ENCODE results near the gene LPCAT3. TPM values are rescaled to one million over a fixed set of nuclear protein-coding genes. Genes with fewer than 3 reads are reported as not detected.

LPCAT3 gene
- total RNA-seq, 1 donor from 2014 or later = 19.7 TPM

DNA sequence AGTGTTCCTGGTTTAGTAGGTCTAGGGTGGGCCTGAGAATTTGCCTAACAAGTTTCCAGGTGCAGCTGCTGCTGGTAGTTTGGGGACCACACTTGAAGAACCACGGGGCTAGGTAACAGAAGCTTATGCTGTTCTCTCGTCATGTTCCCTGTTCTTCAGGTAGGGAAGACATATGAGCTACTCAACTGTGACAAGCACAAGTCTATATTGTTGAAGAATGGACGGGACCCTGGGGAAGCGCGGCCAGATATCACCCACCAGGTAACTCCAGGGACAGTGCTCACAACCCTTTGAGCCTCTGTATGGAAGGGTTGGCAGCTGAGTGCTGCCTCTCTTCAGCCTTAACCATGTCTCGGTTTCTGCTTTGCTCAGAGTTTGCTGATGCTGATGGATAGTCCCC lies 44.1 kb downstream of the LPCAT3 start:
- intact Hi-C loops (cut with DNase I) = loop anchor here (5.0 to 10.0 kb wide), 3 partner anchors 37 to 289 kb away; partner anchors contain the start of genes C1R and ZNF384
- no peak for DNase-seq (ENCODE audit: low spot score)

DNA sequence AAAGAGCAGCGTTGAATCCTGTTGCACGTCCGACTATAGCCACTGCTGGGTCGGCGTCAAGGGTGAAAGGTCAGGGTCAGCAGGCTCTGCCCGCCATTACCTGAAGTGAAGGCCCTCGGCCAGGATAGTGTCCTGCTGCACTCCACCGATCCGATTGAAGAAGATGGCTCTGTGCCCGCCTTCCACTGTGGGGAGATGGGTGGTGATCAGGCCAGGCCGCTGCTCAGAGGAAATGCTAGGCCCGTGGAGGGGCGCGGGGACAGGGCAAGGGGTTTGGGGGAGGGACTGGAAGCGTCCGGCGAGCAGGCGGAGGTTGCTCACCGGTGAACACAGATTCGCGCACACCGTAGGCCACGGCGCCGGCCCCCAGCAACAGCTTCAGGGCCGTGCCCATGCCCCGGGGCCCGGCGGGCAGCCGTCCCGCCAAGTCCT lies 48.2 kb downstream of the LPCAT3 start:
- DNase-seq (ENCODE audit: low spot score) = no peak
- intact Hi-C loops (cut with DNase I) = loop anchor here (2.0 to 10.0 kb wide), 4 partner anchors 33 to 285 kb away; partner anchors contain the start of genes C1R, LPCAT3 and ZNF384

DNA sequence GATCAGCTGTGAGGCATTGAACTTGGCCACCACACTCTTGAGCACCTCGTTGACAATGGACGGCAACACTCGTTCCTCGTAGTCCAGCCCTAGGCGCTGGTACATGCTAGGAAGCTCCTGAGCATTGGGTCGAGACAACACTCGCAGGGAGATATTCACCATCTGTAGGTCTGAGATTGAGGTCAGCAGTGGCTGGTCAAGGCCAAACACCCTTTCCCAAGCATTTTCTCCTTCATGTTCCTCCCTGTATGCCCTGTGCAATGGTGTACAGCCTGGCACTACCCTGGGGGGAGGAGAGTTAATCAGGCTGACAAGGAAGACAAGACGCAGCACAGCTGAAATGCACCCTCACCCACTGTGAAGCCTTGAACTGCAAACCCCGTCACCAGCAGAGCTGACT lies 49.9 kb downstream of the LPCAT3 start:
- DNase-seq (ENCODE audit: low spot score) = no peak
- intact Hi-C loops (cut with DNase I) = no loop called here

DNA sequence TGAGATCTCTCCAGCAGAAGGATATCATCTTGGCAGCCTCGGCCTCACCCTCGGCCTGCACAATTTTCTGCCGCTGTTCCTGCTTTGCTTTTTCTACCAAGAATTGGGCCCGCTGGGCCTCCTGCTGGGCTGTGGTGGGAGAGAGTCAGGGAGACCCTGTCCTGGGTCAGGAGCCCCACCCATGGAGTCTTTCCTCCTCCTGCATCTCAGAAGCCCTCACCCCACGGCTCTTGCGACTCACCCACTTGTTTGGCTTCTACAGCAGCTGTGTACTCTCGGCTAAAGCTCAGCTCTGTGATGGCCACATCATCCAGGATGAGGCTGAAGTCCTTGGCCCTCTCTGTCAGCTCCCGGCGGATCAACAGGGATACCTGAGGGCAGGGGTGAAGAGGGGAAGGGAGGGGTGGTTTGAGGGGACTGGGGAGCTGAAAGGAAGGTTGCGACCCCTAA lies 50.6 kb downstream of the LPCAT3 start:
- intact Hi-C loops (cut with DNase I) = no loop called here
- no peak for DNase-seq (ENCODE audit: low spot score)

DNA sequence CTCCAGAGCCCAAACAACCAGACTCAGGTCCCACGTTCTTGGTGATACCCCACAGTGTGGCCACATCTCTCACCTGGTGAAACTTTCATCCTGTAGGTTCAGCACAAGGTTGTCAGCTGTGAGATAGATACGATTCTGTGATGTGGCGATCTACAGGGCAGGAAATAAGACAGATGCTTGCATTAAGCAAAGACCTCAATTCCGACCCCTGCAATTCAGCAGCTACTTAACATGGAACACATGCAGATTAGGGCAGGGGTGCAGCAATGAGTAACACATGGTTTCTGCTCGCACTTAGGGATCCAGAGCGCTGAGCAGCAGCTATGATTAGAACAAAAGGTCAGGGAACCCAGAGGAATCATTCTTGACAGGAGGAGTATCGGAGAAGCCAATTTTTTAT lies 51.9 kb downstream of the LPCAT3 start:
- DNase-seq (ENCODE audit: low spot score) = no peak
- intact Hi-C loops (cut with DNase I) = no loop called here

DNA sequence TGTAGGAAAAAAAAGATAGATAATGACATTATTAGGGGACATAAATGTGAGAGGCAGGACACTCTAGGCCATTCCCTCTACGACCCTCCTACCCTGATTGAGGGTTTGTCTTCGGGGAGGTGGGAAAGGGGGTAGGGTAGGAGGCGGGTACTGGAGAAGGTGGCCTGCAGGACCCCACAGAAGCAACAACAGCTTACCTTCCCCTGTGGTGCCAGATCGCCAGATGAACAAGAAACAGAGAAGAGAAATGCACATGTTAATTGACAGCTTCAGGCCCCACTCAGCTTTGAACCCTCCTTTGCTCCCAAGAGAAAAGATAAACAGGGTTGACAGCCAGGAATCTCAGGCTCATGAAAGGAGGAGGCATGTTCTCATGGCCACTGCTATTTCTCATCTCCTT lies 52.6 kb downstream of the LPCAT3 start:
- no peak for DNase-seq (ENCODE audit: low spot score)
- intact Hi-C loops (cut with DNase I) = loop anchor here (1.0 to 2.0 kb wide), 2 partner anchors 21 to 41 kb away; partner anchors contain the start of gene C12orf57

DNA sequence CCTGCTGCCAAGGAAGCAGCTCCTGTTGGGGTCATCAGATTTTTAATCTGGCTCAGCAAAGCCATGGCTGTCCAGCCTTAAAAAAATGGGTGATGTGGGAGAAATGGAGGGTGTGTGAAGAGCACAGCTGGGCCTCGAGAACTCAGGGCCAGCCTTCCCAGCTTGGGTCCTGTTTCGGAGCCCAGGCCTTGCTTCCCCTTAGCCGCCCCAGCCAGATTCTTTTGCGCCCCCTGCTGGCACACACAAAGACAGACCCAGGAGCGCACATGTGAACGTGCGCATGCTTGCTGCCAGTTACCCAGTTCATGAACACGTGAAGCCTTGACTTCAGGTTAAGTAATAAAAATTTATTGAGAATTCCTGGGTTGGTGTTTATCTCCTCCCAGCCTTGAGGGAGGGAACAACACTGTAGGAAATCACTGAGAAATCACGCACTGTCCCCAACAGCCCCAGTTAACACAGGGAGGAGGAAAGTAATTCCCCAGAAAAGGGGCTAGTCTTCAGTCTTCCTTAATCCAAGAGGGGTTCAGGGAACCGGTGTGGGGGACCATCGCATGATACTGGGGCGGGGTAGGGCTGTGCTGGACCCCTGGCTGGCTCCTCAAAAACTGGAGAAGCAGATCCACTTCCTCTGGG lies 53.1 kb downstream of the LPCAT3 start:
- DNase-seq (ENCODE audit: low spot score) = peak; percentile 96
- intact Hi-C loops (cut with DNase I) = loop anchor here (1.0 to 2.0 kb wide), 2 partner anchors 21 to 40 kb away; partner anchors contain the start of gene C12orf57

DNA sequence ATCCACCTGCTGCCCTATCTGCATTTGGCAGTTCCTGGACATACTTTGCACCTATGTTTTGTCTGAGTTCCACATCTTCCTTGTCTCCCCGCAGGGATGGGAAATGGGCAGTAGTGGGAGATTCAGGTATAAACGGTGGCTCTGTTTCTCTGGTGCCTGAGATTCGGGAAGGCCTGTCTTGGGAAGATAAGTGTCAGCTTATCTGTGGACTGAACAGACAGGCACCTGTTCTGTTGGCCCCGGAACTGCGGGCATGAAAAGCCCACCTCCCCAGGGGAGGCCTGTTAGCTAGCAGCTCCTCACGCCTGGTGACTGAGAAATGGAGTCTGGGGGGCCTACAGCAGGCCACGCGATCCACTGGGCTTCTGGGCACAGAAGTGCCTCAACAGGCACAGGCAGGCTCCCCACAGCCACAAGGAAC lies 53.7 kb downstream of the LPCAT3 start:
- DNase-seq (ENCODE audit: low spot score) = peak; percentile 69
- intact Hi-C loops (cut with DNase I) = loop anchor here (1.0 to 2.0 kb wide), 2 partner anchors 20 to 40 kb away; partner anchors contain the start of gene C12orf57

DNA sequence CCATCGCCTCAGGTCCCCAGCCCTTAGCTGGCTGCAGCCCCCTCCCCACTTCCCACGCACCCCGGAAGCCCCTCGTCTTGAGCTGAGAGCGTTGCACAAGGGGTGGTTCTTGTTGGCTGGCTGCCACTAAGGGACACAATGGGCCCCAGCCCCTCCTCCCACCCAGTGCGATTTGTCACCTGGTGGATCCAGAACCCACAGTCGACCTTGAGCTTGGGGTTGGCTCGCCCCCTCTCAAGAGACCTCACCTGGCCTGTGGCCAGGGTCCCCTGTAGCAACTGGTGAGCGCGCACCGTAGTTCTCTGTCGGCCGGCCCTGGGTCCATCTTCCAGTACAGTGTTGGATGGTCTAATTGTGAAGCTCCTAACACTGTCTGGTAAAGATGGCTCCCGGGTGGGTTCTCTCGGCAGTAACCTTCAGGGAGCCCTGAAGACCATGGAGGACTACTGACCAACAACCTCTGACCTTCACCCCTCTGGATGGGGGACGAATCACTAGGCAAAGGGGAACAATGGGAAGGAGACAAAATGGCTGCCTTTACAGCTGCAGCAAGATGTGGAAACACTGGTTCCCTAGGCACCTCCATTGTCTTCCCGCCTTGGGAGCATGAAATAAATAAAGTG lies 54.4 kb downstream of the LPCAT3 start:
- intact Hi-C loops (cut with DNase I) = loop anchor here (2.0 kb wide), 1 partner anchor 39 kb away; no protein-coding TSS in a partner anchor
- peak; percentile 73 for DNase-seq (ENCODE audit: low spot score)

DNA sequence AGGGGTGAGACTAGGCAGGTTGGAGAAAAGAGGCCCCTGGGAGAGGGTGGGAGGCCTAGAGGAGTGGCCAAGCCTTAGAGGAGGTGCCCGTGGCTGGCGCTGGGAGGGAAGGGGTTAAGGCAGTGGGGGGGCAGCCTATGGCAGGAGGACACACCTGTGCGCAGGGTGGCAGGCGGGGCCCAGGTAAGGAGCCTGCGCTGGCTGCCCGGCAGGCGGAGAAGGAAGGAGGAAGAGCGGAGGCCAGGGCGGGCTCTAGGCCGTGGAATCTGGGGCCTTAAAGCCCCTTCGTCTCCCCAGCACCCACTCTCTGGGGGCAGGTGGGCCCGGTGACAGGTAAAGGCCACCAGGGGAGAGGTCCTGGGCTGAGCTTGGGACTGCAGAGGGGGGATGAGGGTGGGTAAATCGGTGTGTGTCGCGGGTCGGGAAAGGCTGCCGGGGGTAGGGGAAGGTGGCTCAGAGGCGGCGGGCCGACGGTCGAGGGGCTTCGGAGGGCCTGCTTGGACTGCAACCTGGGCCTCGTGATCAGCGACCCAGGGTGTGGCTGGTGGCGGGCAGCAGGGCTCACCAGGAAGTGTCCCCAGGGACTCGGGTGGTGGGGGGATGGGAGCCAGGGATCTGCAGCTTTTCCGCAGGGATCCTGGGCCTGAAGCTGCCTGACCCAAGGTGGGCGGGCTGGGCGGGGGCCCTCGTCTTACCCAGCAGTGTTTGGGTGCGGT lies 55.1 kb downstream of the LPCAT3 start:
- peak; percentile 70 for DNase-seq (ENCODE audit: low spot score)
- intact Hi-C loops (cut with DNase I) = no loop called here

DNA sequence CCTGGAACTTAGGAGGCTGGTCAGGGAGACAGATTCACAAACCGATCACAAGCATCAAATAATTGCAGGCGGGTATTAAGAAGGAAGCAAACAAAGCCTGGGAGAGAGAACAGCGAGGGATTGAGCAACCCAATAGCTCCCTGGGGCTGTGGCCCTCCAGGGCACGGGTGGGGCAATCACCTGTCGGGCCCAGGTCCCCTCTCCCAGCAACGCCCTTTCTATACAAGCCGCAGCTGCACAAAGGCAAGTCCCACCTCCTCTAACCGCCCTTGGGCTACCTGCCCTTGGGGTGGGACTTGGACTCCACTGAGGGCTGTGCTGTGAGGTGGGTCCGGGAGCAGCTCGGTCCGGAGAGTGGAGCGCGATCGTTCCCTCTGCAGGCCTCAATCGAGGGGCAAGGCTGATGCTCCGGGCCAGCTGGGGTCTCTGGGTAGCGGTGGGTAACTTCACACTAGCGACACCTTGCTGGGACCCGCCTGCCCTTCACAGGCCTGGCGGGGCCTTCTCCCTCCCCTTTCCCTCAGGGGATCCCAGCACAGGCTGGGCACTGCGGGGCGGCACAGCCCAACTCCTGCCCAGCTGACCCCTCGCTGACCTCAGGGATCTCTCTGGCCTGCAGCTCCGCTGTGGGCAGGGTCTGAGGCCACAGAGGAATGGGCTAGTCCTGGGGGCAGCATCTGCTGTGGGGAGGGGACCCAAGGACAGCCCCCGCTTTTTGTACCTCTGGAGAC lies 55.8 kb downstream of the LPCAT3 start:
- intact Hi-C loops (cut with DNase I) = no loop called here
- peak; percentile 76 for DNase-seq (ENCODE audit: low spot score)

DNA sequence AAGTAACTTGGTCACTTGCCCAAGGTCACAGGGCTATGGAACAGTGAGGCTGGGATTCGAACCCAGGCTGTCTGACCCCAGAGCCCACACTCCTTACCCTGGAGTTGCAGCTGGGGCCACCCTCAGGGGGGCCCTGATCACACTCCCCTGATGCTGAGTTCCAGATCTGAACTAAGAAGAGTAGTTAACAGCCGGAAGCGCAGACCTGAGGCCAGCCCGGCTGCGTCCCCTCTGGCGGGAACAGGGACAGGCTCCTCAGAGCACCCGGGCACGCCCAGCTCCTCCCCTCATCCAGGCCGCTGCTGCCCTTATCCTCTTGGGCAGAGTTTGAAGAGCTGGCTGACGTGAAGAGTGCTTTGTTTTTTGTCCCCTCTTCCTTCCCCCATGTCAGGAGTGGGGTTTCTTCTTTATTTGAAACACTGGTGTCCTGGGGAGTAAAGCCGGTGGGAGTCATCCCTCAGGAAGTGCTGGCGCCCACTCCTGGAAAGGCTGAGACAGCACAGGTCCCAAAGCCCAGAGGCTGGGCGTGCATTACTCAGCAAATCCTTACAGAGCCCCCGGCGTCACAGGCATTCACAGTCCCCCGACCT lies 56.5 kb downstream of the LPCAT3 start:
- DNase-seq (ENCODE audit: low spot score) = peak; percentile 79
- intact Hi-C loops (cut with DNase I) = no loop called here

DNA sequence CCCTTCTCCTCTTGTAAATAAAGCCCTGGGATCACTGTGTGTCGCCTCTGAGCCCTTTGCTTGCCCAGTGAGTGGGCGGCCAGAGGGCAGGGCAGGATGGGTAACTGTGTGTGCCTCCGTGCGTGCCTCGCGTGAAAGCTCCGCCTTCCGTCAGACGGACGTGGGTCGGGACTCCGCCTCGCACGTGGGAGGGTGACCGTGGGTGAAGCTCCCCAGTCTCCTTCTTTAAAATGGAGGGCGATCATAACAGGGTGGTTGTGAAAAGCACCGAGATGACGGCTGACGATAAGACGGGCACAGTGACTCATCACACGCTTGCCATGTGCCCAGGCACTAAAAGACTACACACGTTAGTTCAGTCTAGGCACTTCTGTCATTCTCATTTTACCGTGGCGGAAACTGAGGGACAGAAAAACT lies 57.0 kb downstream of the LPCAT3 start:
- intact Hi-C loops (cut with DNase I) = no loop called here
- peak; percentile 80 for DNase-seq (ENCODE audit: low spot score)

DNA sequence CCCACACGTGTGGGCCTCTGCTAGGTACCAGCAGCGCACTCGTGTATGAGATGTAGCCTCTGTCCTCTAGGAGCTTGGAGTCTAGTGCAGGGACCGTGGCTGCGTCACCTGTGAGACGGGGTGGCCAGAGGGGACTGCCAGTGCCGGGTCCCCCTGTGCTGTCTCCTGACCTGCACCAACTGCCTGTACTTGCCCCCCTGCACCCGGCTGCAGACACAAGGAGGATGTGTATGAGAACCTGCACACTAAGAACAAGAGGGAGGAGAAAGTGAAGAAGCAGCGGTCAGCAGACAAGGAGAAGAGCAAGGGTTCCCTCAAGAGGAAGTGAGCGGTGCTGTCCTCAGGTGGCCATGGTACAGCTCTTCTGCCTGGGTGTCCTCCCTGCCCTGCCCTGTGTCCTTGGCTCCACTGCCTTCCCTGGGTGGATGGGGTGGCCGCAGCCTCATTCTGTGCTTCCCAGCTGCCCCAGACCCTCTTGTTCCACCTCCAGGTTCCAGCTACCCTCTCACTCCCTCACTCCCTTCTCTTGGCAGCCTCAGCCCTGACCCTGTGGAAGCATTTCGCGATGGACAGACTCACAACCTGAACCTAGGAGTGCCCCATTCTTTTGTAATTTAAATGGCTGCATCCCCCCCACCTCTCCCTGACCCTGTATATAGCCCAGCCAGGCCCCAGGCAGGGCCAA lies 57.5 kb downstream of the LPCAT3 start:
- intact Hi-C loops (cut with DNase I) = no loop called here
- DNase-seq (ENCODE audit: low spot score) = no peak

DNA sequence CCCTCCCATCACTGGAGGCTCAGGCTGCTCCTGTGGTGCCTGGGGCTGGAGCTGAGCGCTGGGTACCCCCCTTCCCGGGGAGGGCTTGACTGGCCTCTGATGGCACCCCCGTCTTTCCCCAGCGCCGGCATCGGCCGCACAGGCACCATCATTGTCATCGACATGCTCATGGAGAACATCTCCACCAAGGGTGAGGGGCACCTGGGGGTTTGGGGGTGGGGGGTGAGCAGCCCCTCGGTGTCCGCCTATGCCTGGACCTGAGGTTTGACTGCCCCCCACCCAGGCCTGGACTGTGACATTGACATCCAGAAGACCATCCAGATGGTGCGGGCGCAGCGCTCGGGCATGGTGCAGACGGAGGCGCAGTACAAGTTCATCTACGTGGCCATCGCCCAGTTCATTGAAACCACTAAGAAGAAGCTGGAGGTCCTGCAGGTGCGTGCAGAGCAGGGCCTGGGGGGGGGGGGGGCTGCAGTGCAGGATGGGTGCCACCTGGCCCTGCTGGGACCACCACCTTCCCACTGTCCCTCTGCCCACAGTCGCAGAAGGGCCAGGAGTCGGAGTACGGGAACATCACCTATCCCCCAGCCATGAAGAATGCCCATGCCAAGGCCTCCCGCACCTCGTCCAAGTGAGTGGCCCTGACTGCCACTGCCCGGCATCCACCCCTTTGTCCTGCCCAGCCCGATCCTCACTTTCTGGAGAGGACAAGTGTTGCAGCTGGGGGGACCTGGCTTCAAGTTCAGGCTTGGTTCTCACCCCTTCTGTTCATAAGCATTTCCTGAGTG lies 58.3 kb downstream of the LPCAT3 start:
- intact Hi-C loops (cut with DNase I) = no loop called here
- DNase-seq (ENCODE audit: low spot score) = no peak

DNA sequence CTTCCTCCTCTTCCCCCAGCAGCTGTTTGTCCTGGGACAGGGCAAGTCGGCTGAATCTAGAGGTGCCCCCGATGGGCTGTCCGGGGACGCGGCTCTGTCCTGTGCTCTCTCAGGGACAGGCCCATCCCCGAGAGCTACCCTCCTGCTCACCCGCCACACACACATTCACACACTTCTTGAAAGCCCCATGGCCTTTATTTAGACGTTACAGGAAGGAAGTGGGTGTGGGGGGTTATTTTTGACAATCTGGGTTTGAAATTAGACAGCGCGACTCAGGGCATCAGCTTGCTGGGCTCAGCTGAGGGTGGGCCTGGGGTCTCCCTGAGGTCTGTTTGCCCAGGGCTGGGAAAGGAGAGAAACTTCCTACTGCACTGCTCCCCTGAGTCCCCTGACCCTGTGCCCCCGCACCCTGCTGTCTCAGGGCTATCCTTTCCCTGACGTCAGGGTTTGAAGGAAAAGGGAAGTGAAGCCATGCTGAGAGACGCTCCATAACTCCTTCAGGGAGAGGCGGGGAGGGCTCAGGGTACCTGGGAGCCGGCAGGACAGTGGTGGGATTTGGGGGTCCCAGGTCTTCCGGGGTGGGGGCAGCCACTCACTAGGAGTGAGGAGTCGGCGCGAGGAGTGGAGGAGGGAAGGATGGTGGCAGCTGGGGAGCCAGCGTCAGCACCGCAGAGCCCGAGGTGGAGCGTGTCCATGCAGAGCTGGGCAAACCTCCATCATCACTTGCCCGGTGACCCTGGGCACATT lies 59.0 kb downstream of the LPCAT3 start:
- intact Hi-C loops (cut with DNase I) = no loop called here
- DNase-seq (ENCODE audit: low spot score) = no peak

DNA sequence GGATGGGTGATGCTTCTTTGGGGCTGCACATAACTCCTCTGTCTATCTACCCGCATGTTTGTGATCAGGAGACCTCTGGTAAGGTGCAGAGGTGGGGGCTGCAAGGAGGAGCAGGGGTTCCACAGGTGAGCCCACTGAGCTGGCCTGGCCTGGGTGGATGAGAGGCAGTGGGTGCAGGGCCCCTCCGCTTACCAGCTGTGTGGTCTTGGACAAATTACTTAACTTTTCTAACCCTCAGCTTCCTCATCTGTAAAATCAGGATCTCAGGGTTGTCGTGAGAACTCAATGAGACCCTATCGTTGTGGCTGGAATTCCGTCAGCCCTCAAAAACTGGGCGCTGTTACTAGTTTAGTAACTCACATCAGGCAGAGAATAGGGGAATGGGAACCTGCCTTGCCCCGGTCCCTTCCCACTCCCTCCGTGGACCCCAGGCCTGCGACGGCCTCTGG lies 59.6 kb downstream of the LPCAT3 start:
- intact Hi-C loops (cut with DNase I) = no loop called here
- DNase-seq (ENCODE audit: low spot score) = no peak

Measured in cardiac septum (tissue), 1 donor.